ENCODE results near the gene PTOV1.

- TF ChIP-seq TAF1 (IDR thresholded peaks at IDR 0.05; ENCODE audit: low read depth): no peak
- TF ChIP-seq REST (IDR thresholded peaks at IDR 0.05; ENCODE audit: low read depth): no peak
Observed at GRCh38 chr19:49873129-49873521, 22.2 kb downstream of the PTOV1 start.
